C1 segment of cervical spinal cord (tissue), 14 donors: ENCODE measurements around the gene GIT2.
"Not testable (repeated sequence)": the region's sequence is repeated elsewhere in the genome, so short reads cannot be mapped to it uniquely, and the experiment has no call there.

ENCODE experiments used
- DNase-seq, 14 donors: peaks; one replicate each; lab custom pipeline; 2025; lab: John Stamatoyannopoulos, UW

Gene GIT2, protein sequence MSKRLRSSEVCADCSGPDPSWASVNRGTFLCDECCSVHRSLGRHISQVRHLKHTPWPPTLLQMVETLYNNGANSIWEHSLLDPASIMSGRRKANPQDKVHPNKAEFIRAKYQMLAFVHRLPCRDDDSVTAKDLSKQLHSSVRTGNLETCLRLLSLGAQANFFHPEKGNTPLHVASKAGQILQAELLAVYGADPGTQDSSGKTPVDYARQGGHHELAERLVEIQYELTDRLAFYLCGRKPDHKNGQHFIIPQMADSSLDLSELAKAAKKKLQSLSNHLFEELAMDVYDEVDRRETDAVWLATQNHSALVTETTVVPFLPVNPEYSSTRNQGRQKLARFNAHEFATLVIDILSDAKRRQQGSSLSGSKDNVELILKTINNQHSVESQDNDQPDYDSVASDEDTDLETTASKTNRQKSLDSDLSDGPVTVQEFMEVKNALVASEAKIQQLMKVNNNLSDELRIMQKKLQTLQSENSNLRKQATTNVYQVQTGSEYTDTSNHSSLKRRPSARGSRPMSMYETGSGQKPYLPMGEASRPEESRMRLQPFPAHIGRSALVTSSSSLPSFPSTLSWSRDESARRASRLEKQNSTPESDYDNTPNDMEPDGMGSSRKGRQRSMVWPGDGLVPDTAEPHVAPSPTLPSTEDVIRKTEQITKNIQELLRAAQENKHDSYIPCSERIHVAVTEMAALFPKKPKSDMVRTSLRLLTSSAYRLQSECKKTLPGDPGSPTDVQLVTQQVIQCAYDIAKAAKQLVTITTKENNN

DNA sequence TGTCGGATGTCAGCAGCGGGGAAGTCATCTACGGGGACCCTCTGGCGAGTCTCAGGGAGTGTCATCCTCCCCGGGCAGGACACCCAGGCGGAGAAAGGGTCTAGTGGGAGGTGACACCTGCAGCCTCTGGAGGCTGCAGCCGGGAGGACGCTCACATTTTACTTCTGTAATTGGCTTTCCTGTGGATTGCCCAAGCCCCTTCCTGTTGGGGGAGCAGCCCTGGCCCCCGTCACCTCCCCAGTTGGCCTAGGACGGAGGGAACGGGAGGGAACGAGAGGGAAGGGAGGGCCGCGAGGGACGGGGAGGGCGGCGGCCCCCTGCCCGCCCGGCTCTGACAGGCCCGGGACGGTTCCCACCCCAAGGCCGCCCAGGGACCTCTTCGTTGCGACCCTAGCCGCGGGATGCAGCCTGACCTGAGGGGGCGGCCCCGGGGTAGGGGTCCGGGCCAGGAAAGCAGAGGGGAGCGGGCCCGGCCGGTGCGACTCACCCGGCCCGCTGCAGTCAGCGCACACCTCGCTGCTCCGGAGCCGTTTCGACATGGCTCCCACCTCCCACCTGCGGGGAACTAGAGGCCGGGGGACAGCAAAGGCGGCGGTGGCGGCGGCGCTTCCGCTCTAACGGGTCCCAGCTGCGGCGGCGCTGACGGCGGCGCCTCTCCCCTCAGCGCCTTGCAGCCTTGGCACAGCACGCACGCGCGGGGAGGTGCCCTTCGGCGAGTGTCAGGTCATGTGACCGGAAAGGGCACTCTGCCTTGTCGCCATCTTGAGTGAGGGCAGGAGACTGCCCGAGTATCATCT is at the start of gene GIT2:
Gene GIT2 (minus strand): TSS at position 683 of the 797 bp plus-strand sequence. CDS start 144 bp downstream, at position 539.
- peak; percentile 33 to 93 (median 88) for DNase-seq

DNA sequence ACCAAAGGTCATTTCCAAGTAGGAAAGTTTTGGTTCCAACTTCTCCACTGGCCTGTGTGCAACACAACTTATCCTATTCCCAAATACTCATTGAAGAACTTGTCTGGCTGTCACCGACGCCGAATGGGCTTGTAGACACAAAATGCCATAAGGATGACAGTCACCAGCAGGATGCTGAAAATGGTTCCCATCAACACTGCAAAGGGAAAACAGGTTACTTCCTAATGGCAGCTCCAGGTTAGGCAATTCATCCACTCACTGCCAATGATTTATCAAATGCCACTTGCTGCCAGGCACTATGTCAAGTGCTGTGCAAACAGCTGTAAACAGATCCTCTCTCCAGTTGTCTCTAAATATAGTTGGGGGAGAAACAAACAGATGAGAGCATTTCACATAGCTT is 46.1 kb upstream of the GIT2 start:
- DNase-seq = no peak

- DNase-seq = no peak
These were observed 43.1 kb upstream of the GIT2 start for GRCh38 chr12:110039085-110039807.

- no peak for DNase-seq
These were observed 42.5 kb upstream of the GIT2 start for GRCh38 chr12:110038741-110039084.

GRCh38 chr12:110037315-110037714 is 41.1 kb upstream of the GIT2 start:
- DNase-seq = peak in 8 of 14 donors; percentile 4 to 45 (median 30)

DNA sequence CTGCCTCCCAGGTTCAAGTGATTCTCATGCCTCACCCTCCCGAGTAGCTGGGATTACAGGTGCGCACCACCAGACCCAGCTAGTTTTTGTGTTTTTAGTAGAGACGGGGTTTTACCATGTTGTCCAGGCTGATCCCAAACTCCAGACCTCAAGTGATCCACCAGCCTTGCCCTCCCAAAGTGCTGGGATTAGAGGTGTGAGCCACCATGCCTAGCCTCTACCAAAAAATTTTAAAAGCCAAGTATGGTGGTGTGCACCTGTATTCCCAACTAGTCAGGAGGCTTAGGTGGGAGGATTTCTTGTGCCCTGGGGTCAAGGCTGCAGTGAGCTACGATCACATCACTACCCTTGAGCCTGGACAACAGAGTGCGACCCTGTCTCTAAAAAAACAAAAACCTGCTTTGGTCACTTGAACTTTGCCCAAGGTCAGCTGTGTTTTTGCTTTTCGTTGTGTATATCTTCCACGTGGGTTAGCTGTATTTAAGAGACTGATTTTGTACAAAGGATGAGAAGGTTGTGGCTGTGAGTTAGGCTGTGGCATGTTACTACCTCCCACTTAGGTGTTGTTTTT is 39.5 kb upstream of the GIT2 start:
- no peak for DNase-seq

DNA sequence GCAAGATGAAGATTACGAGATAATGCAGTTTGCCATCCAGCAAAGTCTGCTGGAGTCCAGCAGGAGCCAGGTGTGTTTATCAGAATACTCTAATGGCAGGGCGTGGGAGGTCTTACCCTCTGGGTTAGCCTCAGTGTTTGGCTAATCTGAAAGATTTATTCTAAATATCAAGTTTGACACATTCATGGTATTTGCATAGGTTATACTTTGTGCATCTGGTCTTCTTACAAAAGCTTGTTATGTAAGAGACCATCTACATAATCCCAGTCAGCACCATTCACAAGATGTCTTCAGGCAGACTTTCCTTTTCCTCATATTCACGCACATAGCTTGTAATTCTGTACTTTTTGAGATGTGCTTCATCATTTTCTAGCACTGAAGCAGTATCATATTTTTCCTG is 37.7 kb upstream of the GIT2 start:
- DNase-seq = no peak

GRCh38 chr12:110029290-110029815 is 33.2 kb upstream of the GIT2 start:
- DNase-seq = no peak

DNA sequence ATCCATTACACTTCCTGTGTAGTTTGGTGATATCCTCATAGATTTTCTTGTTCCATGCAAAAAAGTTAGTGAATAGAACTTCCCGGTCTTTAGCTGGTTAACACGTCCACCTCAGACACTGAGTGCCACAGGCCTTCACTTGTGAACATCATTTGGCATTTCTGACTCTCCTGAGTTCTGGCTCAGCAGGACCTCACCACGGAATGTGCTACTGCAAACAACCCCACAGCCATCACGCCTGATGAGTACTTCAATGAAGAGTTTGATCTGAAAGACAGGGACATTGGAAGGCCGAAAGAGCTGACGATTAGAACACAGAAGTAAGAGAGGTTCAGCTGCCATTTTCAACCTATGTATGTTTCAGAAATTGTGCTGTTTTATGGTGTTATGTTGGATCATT is 32.2 kb upstream of the GIT2 start:
- no peak for DNase-seq

GRCh38 chr12:110024051-110024450 is 27.9 kb upstream of the GIT2 start:
- no peak for DNase-seq

- DNase-seq = peak in 2 of 14 donors; percentile 5 to 42
These were observed 27.2 kb upstream of the GIT2 start for GRCh38 chr12:110023059-110023980.

GRCh38 chr12:110020956-110021355 is 24.8 kb upstream of the GIT2 start:
- no peak for DNase-seq

DNA sequence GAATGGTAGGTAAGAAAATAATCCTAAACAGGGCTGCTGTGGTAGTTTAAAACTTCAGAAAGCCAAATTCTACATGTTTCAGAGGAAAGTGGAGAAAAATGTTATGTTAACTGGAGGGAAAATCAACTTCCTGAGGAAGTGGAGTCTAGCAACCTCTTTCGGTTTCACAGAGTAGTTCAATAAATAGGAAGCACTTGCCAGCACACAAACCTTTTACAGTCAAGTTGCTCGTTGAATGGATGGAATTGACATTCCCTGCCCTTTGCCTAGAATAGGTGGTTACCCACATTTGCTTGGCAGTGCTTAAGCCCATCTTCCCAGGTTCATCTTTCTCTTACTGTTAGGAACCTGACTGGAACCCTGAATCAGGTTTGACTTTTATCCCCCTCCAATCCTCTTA is 19.0 kb upstream of the GIT2 start:
- DNase-seq = no peak

- DNase-seq = no peak
These were observed 16.5 kb upstream of the GIT2 start for GRCh38 chr12:110012659-110013058.

DNA sequence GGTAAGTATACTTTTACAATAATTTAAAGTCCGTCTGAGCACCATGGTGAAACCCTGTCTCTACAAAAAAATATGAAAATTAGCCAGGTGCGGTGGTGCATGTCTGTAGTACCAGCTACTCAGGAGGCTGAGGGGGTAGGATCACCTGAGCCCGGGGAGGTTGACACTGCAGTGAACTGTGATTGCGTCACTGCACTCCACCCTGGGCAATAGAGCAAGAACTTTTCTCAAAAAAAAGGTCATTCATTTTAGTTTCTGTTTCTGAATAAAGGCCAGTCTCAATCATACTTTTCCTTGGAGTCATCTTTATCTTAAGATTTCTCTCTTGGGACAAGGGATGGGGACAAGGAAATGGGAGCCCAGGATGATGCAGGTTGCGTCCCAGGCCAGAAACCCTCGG is 16.0 kb upstream of the GIT2 start:
- no peak for DNase-seq

GRCh38 chr12:110010853-110011723 is 14.9 kb upstream of the GIT2 start:
- no peak for DNase-seq

GRCh38 chr12:110008681-110009398 is 12.7 kb upstream of the GIT2 start:
- not testable (repeated sequence) for DNase-seq

GRCh38 chr12:110007881-110008280 is 11.7 kb upstream of the GIT2 start:
- DNase-seq = no peak
